Upper lobe of left lung (tissue), 4 donors: Measurements from ENCODE around the gene NUP214.

Source experiments
- POLR2A ChIP-seq, 4 donors: fragments of 450-650 bp; IDR thresholded peaks; one replicate each; pipeline ENCODE4 v1.5.1; 2016 to 2017; ENCODE audit warnings: antibody characterized with exemption in 4 of 4, mild to moderate bottlenecking in 2 of 4
- TF ChIP-seq, protein P1 (sequence below), 6 experiments: fragments of 450-650 bp in 4 of 6; fragments of 200-600 bp in 2 of 6; sonication (generic) in 2 of 6; IDR thresholded peaks; one replicate each; pipeline ENCODE4 v1.5.1; 2016 to 2019; ENCODE audit warnings: antibody characterized with exemption in 6 of 6

DNA sequence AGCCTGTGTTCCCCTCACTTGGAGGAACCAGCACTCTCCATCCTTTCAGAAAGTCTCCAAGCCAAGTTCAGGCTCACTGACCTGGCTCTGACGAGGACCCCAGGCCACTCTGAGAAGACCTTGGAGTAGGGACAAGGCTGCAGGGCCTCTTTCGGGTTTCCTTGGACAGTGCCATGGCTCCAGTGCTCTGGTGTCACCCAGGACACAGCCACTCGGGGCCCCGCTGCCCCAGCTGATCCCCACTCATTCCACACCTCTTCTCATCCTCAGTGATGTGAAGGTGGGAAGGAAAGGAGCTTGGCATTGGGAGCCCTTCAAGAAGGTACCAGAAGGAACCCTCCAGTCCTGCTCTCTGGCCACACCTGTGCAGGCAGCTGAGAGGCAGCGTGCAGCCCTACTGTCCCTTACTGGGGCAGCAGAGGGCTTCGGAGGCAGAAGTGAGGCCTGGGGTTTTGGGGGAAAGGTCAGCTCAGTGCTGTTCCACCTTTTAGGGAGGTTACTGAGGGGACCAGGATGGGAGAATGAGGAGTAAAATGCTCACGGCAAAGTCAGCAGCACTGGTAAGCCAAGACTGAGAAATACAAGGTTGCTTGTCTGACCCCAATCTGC is 4.7 kb upstream of the NUP214 start:
- TF ChIP-seq POLR2A (IDR thresholded peaks at IDR 0.05) = no peak
- TF ChIP-seq, protein P1, sequence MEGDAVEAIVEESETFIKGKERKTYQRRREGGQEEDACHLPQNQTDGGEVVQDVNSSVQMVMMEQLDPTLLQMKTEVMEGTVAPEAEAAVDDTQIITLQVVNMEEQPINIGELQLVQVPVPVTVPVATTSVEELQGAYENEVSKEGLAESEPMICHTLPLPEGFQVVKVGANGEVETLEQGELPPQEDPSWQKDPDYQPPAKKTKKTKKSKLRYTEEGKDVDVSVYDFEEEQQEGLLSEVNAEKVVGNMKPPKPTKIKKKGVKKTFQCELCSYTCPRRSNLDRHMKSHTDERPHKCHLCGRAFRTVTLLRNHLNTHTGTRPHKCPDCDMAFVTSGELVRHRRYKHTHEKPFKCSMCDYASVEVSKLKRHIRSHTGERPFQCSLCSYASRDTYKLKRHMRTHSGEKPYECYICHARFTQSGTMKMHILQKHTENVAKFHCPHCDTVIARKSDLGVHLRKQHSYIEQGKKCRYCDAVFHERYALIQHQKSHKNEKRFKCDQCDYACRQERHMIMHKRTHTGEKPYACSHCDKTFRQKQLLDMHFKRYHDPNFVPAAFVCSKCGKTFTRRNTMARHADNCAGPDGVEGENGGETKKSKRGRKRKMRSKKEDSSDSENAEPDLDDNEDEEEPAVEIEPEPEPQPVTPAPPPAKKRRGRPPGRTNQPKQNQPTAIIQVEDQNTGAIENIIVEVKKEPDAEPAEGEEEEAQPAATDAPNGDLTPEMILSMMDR (IDR thresholded peaks at IDR 0.05) = no peak
